IPS DF 6.9 (cell line): ENCODE measurements around the gene GNAO1.

ENCODE experiments used
- DNase-seq: peaks from one replicate; pipeline ENCODE4 v3.0.0-alpha.2; 2013; ENCODE audit warnings: low read depth, low spot score
- H3K27ac ChIP-seq: one replicate; pipeline ENCODE4 v1.5.1; 2013; ENCODE audit warnings: low read length, control low read depth
- H3K27me3 ChIP-seq: 2 replicates; pipeline ENCODE4 v1.6.1; 2013; ENCODE audit warnings: mild to moderate bottlenecking, low read length; ENCODE audit not compliant: control insufficient read depth, insufficient read depth
- H3K36me3 ChIP-seq: 2 replicates; pipeline ENCODE4 v1.6.1; 2013; ENCODE audit warnings: low read length; ENCODE audit not compliant: control insufficient read depth, insufficient read depth
- H3K4me1 ChIP-seq: 2 replicates; pipeline ENCODE4 v1.6.1; 2013; ENCODE audit warnings: low read length; ENCODE audit not compliant: control insufficient read depth, insufficient read depth
- H3K4me3 ChIP-seq: 2 replicates; pipeline ENCODE4 v1.5.1; 2013; ENCODE audit warnings: mild to moderate bottlenecking, low read length
- H3K9me3 ChIP-seq: 2 replicates; pipeline ENCODE4 v1.6.1; 2013; ENCODE audit warnings: low read length, inconsistent platforms; ENCODE audit not compliant: control insufficient read depth, insufficient read depth
- WGBS: extraction: QIAGEN DNeasy Blood & Tissue Kit; methylation state at CpG from one replicate; pipeline ENCODE4 v1.1.7; 2013; ENCODE audit warnings: mixed read lengths, missing lambda C conversion rate; ENCODE audit not compliant: insufficient read length, insufficient coverage; 5-methylcytosine and 5-hydroxymethylcytosine counted together

GNAO1 gene

DNA sequence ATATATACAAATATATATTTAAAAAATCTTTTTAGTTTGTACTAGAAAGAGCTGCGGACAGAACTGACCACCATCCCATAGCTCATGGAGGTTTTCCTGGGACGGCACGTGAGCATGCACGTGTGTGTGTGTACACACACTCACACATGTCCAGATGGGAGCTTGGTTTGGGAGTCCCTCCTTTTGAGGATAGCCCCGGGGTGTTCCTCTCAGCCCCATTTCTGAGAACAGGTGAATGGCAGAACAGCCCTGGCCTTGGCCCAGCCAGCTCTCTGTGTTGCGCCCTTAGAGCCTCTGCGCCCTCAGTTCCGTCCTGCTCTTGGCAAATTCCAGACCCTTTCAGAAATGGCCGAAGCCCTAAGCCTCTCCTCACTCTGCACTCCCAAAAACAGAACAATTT, 163.9 kb downstream of the GNAO1 start:
- peaks cover 6% of the 10 kb centered on the region for H3K4me1 ChIP-seq
- no peaks in the 10 kb centered on the region for H3K9me3 ChIP-seq

DNA sequence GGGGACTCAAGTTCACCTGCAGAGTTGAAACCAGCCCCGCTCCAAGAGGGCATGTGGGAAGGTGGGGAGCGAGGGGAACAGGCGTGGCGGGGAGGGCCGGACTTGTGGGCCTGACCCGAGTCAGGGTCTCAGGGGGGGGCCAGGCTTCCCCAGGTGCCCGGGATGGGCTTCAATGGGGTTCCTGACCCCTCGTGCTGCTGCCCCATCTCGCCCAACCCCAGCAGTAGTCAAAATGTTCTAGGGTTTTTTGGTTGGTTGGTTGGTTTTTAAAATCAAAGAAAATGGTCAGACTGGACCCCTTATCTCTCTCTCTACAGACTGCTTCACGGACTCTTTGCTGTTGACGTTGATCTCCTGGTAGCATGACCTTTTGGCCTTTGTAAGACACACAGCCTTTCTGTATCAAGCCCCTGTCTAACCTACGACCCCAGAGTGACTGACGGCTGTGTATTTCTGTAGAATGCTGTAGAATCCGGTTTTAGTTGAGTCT, 164.5 kb downstream of the GNAO1 start:
- H3K27ac ChIP-seq, result no peak overlapping the region
- WGBS, result no CpG with 5 or more reads among the region's 14 CpGs
- DNase-seq, result no peak
- H3K9me3 ChIP-seq, result no peaks in the 10 kb centered on the region
- H3K4me1 ChIP-seq, result peaks cover 6% of the 10 kb centered on the region
- H3K4me3 ChIP-seq, result no peak overlapping the region
- H3K27me3 ChIP-seq, result no peaks in the 10 kb centered on the region
- H3K36me3 ChIP-seq, result no peaks in the 10 kb centered on the region

More for the DNA sequence above, 163.9 kb downstream of the GNAO1 start:
- Histone ChIP-seq H3K36me3 (no peaks in the 10 kb centered on the region), H3K27ac (no peak overlapping the region), H3K27me3 (no peaks in the 10 kb centered on the region), H3K4me3 (no peak overlapping the region)
- no CpG with 5 or more reads among the region's 9 CpGs for WGBS
- DNase-seq, result no peak

DNA sequence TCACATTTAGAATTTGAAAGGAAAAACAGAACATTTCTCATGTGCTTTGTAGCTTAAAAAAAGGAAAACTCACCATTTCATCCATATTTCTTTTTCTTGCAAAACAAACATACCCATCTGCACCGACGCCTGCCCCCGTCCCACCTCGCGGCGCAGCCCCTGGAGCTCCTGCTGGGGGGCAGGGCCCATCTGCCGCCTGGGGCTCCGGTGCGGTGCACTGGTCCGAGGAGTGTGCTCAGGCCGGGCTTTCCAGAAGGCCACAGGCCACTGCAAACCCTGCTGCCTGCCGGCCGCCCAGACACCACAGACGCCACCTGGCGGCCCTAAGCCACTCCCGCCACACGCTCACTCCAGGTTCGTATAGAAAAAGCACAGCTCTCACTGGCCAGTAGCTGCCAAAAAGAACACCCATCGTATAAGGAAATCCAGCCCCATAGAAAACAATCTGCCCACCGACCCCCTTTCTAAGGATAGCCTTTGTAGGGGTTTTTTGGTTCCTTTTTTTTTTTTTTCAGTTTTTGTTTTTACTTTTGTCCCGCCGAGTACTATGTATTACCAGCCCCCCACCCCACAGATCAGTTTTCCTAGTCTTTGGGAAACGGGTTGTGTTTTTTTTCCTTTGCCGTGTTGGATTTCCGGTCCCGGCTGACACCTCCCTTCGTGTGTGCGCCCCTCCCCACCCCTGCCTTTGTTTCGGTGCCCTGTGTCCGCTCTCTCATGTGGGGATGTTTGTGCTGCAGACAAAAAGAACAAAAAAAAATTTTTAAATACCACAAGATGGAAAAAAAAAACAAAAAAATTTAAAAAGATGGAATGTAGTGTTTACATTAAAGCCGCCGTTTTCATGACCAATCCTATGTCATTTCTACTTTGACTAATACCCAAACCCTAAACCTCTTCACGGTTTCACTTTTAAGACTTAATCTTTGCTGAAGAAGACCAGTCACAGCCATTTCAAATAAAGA, 165.3 kb downstream of the GNAO1 start:
- Histone ChIP-seq H3K9me3 (no peaks in the 10 kb centered on the region), H3K36me3 (no peaks in the 10 kb centered on the region), H3K4me1 (peaks cover 6% of the 10 kb centered on the region), H3K27ac (no peak overlapping the region), H3K4me3 (no peak overlapping the region), H3K27me3 (no peaks in the 10 kb centered on the region)
- WGBS, result no CpG with 5 or more reads among the region's 33 CpGs
- peak; percentile 77 for DNase-seq

DNA sequence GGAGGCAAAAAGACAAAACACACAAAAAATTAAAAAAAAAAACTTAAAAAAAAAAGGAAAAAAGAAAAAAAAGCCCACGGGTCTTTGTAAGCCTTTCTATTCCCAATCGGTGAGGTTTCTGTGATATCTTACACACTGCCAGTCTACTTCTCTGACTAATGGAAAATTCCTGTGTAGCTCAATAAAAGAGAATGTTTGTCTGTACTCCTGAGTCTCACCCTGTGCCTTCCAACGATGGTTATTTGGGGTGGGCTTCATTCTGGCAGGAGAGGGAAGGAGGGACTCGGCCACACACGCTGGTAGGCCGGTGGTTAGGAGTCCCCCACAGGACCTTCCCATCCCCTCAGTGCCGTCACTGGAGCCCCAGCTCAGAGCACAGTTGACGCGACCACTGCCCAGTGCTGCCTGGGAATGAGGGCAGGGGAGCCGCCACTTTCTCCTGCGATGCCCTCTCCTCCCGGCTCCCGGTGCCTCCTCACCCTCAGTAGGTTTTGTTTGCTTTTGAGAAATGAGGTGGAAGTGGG, 166.0 kb downstream of the GNAO1 start:
- Histone ChIP-seq H3K4me1 (peaks cover 6% of the 10 kb centered on the region), H3K27ac (no peak overlapping the region), H3K27me3 (no peaks in the 10 kb centered on the region), H3K9me3 (no peaks in the 10 kb centered on the region), H3K4me3 (no peak overlapping the region), H3K36me3 (no peaks in the 10 kb centered on the region)
- WGBS, result no CpG with 5 or more reads among the region's 13 CpGs
- DNase-seq, result no peak

DNA sequence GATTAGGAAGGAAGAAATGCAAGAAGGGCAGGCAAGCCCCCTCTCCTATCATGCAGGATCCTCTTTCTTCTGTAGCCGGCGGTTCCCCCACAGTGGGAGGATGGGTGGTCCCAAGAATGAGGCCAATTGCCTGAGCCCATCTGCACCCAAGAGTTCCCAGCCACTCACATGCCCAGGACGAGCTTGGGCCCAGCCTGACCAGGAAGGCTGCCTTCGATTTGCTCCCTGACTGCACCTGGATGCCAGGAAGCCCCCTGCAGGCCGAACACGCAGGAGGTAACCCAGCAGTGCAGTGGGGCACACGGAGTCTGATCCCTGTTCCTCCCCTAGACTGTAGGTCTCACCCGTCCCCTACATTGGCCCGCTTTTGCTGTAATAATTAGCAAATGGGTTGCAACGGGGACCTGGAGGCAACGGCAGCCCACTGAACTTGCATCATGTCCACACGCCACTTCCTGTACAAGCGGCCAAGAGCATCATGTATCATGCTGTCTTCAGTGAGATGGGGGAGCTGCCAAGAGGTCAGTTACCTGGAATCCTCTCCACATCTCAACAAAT, 166.6 kb downstream of the GNAO1 start:
- peak; percentile 18 for DNase-seq
- no peak overlapping the region for H3K4me3 ChIP-seq
- H3K9me3 ChIP-seq, result no peaks in the 10 kb centered on the region
- H3K36me3 ChIP-seq, result no peaks in the 10 kb centered on the region
- no peaks in the 10 kb centered on the region for H3K27me3 ChIP-seq
- peaks cover 6% of the 10 kb centered on the region for H3K4me1 ChIP-seq
- WGBS, result no CpG with 5 or more reads among the region's 13 CpGs
- H3K27ac ChIP-seq, result no peak overlapping the region

DNA sequence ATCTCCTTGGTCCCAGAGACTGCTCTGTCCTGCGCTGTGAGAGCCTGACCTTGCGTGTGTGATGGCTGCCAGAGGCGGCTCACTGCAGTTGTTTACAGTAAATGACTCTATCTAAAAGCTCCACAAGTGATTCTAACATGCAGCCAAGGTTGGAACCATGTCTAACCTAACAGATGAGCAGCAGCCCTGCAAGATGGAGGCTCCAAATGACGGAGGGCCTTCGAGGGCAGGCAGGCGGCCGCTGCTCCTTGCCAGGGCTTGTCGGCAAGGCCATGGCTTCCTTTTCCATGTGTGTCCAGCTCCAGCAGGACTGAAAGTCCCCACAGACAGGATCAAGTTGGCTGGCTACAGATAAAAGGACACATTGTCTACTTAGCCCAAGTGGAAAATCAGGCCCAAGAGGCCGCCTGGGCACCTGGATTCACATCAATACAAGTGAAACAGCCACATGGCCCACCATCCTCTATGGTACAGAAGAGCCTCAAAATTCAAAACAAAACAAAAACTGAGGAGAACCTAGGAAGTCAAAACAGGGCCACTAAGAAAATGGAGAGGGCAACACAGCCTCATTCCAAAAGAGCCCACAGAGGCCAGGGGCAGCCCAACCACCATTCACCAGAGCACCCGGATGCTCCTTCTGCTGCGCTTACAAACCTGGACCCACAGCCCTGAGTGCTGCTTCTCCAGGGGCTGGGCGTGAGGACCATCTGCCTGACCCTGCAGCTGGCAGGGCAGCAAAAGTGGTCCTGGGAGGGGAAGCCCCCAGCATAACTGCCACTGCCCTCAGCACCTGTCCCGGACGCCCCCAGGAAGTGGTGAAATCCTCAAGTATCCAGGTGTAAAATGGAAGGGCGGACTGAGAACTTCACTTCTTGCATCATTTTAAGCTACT, 169.1 kb downstream of the GNAO1 start:
- Histone ChIP-seq H3K27ac (no peak overlapping the region), H3K9me3 (no peaks in the 10 kb centered on the region), H3K36me3 (peaks cover 3% of the 10 kb centered on the region; the same call in 1 of the 2 replicates), H3K4me3 (no peak overlapping the region), H3K4me1 (peaks cover 6% of the 10 kb centered on the region), H3K27me3 (no peaks in the 10 kb centered on the region)
- WGBS, result no CpG with 5 or more reads among the region's 15 CpGs
- no peak for DNase-seq

DNA sequence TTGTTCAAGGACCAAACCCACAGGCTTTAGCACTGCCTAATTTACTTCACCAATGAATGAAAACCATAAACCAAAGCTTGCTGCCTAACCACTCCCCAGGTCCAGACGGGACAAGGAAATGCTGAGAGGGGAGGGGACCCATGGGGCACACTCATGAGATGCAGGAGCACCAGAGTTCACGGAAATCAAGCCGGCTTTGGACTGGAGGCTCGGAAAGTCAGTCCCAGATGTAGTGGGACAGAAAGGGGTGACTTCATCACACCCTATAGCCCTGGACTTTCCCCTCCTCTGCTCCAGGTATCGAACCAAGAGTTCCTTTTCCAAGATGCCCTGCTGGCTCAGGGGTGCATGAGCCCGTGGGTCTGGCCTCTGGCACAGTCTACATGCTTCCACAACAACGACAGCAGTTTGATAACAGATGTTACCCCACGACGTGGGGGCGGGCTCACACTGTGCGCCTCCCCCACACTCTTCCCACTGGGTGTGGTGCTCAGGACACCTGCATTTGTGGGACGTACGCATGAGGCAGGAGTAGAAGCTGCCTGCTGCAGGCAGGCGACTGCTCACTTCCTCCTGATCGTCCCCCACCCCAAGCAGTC, 170.9 kb downstream of the GNAO1 start:
- Histone ChIP-seq H3K4me1 (0 out of 2 replicates have a peak, but pooled peaks cover 3% of the 10 kb centered on the region), H3K36me3 (peaks cover 5% of the 10 kb centered on the region), H3K9me3 (no peaks in the 10 kb centered on the region), H3K27ac (no peak overlapping the region), H3K27me3 (no peaks in the 10 kb centered on the region), H3K4me3 (no peak overlapping the region)
- no peak for DNase-seq
- no CpG with 5 or more reads among the region's 15 CpGs for WGBS

DNA sequence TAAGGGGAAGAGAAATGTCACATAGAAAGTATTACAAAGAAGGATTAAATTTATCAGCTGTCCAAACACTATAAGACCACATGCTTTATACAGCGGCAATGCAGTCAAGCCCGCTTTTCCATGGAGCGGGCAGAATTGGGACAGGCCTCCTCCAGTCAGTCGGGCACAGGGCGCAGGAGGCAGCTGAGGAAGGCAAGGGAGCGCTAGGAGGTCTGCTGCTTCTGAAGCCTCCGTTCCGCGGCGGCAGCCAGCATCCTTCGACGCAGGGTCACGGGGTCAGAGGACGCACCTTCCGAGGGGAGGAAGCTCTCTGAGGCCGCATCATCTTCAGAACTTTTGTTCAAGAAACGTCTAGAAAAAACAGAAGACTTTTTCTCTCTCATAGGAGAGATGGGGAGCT, 171.4 kb downstream of the GNAO1 start:
- H3K9me3 ChIP-seq, result no peaks in the 10 kb centered on the region
- H3K27ac ChIP-seq, result no peak overlapping the region
- no peaks in the 10 kb centered on the region for H3K27me3 ChIP-seq
- DNase-seq, result no peak
- 0 out of 2 replicates have a peak, but pooled peaks cover 2% of the 10 kb centered on the region for H3K4me1 ChIP-seq
- peaks cover 7% of the 10 kb centered on the region for H3K36me3 ChIP-seq
- no peak overlapping the region for H3K4me3 ChIP-seq
- no CpG with 5 or more reads among the region's 17 CpGs for WGBS

DNA sequence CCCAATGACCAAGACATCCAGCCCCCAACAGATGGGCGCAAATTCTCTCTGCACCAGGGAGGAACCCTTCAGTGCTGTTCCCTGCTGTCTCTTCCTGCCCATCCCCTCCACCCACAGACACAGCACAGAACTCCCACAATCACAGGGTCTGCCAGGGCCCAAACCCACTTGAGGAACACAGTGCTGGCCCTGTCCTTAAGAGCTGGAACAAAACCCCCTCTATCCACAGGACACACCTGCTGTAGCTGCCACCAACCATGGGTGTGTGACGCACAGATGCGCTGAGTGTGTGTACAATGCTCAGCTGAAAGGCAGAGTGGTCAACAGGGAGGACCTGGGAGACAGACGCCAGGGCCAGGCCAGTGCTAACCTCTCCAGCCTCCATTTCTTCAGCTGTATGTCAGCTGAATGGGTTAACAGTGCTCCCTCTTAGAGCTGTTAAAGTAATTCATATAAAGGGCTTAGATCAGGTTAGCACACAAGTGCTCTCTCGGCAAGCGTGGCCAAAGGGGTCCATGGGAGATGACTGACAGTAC, 172.0 kb downstream of the GNAO1 start:
- WGBS, result no CpG with 5 or more reads among the region's 6 CpGs
- no peak for DNase-seq
- Histone ChIP-seq H3K27me3 (no peaks in the 10 kb centered on the region), H3K27ac (no peak overlapping the region), H3K36me3 (peaks cover 7% of the 10 kb centered on the region), H3K4me3 (no peak overlapping the region), H3K4me1 (no peaks in the 10 kb centered on the region), H3K9me3 (no peaks in the 10 kb centered on the region)
